Activated naive CD8-positive, alpha-beta T cell treated with anti-CD3 and anti-CD28 coated beads, Interleukin-2, amount 10 ng/mL, durations not matched to agents 7 days and 5 days (primary cell): ENCODE data around the gene RBFOX1. TPM values are rescaled to one million over a fixed set of nuclear protein-coding genes. Genes with fewer than 3 reads are reported as not detected.

Experiments used
- ATAC-seq: fragments of 150-1000 bp; cut with Tn5 transposase; one replicate; pipeline ENCODE4 v1.10.0; 2021; ENCODE audit warnings: low read depth, moderate library complexity
- POLR2A ChIA-PET: fragments of 350-600 bp; sonication (Branson Sonifier 250); formaldehyde crosslinking; loops from one replicate; lab custom pipeline; 2021; ENCODE audit warnings: antibody characterized with exemption; lab: Charles Lee
- DNase-seq: peaks from one replicate; pipeline ENCODE4 v3.0.0; 2021
- H3K27ac Mint-ChIP-seq: one replicate; pipeline ENCODE4 v1.8.0; 2022; ENCODE audit warnings: mild to moderate bottlenecking, mixed read lengths
- H3K27me3 Mint-ChIP-seq: one replicate; pipeline ENCODE4 v1.8.0; 2022; ENCODE audit warnings: mild to moderate bottlenecking, moderate library complexity, mixed read lengths
- H3K36me3 Mint-ChIP-seq: one replicate; pipeline ENCODE4 v1.8.0; 2021; ENCODE audit warnings: mild to moderate bottlenecking, mixed read lengths
- H3K4me1 Mint-ChIP-seq: one replicate; pipeline ENCODE4 v1.8.0; 2021; ENCODE audit warnings: mixed read lengths
- H3K4me3 Mint-ChIP-seq: one replicate; pipeline ENCODE4 v1.8.0; 2022; ENCODE audit warnings: mild to moderate bottlenecking, moderate library complexity, mixed read lengths
- H3K9me3 Mint-ChIP-seq: one replicate; pipeline ENCODE4 v1.8.0; 2021; ENCODE audit warnings: mixed read lengths
- total RNA-seq, 2 experiments: library from RNA; stranded (reverse); gene quantifications; one replicate each; pipeline ENCODE4 v1.2.3, GENCODE V29; 2021

The RBFOX1 gene
- total RNA-seq, 2 experiments from 2014 or later: not detected

- ATAC-seq: no peak
- Mint-ChIP-seq H3K9me3 (peaks cover 10% of the 10 kb centered on the region), H3K36me3 (no peaks in the 10 kb centered on the region), H3K4me1 (no peaks in the 10 kb centered on the region), H3K4me3 (no peak overlapping the region), H3K27me3 (no peaks in the 10 kb centered on the region), H3K27ac (no peak overlapping the region)
- POLR2A ChIA-PET: no interaction called here
- no peak for DNase-seq
Observed at GRCh38 chr16:7653746-7654461, 321.3 kb downstream of the RBFOX1 start.

GRCh38 chr16:7675628-7676027 lies 343.0 kb downstream of the RBFOX1 start:
- DNase-seq (no peak), ATAC-seq (no peak)
- H3K27me3 Mint-ChIP-seq: no peaks in the 10 kb centered on the region
- H3K4me1 Mint-ChIP-seq: no peaks in the 10 kb centered on the region
- H3K27ac Mint-ChIP-seq: no peak overlapping the region
- H3K9me3 Mint-ChIP-seq: peaks cover 4% of the 10 kb centered on the region
- POLR2A ChIA-PET: no interaction called here
- H3K36me3 Mint-ChIP-seq: no peaks in the 10 kb centered on the region
- no peak overlapping the region for H3K4me3 Mint-ChIP-seq

- Mint-ChIP-seq H3K9me3 (peaks cover 5% of the 10 kb centered on the region), H3K4me1 (no peaks in the 10 kb centered on the region), H3K36me3 (no peaks in the 10 kb centered on the region), H3K4me3 (no peak overlapping the region), H3K27ac (no peak overlapping the region), H3K27me3 (no peaks in the 10 kb centered on the region)
- DNase-seq: no peak
- POLR2A ChIA-PET: no interaction called here
- no peak for ATAC-seq
Observed at GRCh38 chr16:7680296-7680695, 347.7 kb downstream of the RBFOX1 start.

GRCh38 chr16:7688811-7689210 lies 356.2 kb downstream of the RBFOX1 start:
- ATAC-seq: no peak
- Mint-ChIP-seq H3K27me3 (no peaks in the 10 kb centered on the region), H3K27ac (no peak overlapping the region), H3K9me3 (peaks cover 3% of the 10 kb centered on the region), H3K4me3 (no peak overlapping the region), H3K4me1 (no peaks in the 10 kb centered on the region), H3K36me3 (no peaks in the 10 kb centered on the region)
- POLR2A ChIA-PET: no interaction called here
- DNase-seq: no peak

- DNase-seq (no peak), ATAC-seq (no peak)
- no peaks in the 10 kb centered on the region for H3K4me1 Mint-ChIP-seq
- POLR2A ChIA-PET: no interaction called here
- H3K36me3 Mint-ChIP-seq: no peaks in the 10 kb centered on the region
- H3K4me3 Mint-ChIP-seq: no peak overlapping the region
- no peaks in the 10 kb centered on the region for H3K27me3 Mint-ChIP-seq
- H3K27ac Mint-ChIP-seq: no peak overlapping the region
- peaks cover 3% of the 10 kb centered on the region for H3K9me3 Mint-ChIP-seq
Observed at GRCh38 chr16:7689234-7689633, 356.6 kb downstream of the RBFOX1 start.

- no peak overlapping the region for H3K27ac Mint-ChIP-seq
- H3K4me1 Mint-ChIP-seq: no peaks in the 10 kb centered on the region
- H3K27me3 Mint-ChIP-seq: no peaks in the 10 kb centered on the region
- H3K4me3 Mint-ChIP-seq: no peak overlapping the region
- DNase-seq (no peak), ATAC-seq (no peak)
- H3K9me3 Mint-ChIP-seq: no peaks in the 10 kb centered on the region
- POLR2A ChIA-PET: no interaction called here
- no peaks in the 10 kb centered on the region for H3K36me3 Mint-ChIP-seq
Observed at GRCh38 chr16:7691533-7691932, 358.9 kb downstream of the RBFOX1 start.

- no peaks in the 10 kb centered on the region for H3K27me3 Mint-ChIP-seq
- H3K4me1 Mint-ChIP-seq: no peaks in the 10 kb centered on the region
- DNase-seq (no peak), ATAC-seq (no peak)
- H3K4me3 Mint-ChIP-seq: no peak overlapping the region
- H3K27ac Mint-ChIP-seq: no peak overlapping the region
- H3K36me3 Mint-ChIP-seq: no peaks in the 10 kb centered on the region
- peaks cover 13% of the 10 kb centered on the region for H3K9me3 Mint-ChIP-seq
- POLR2A ChIA-PET: no interaction called here
Observed at GRCh38 chr16:7703672-7704071, 371.0 kb downstream of the RBFOX1 start.

GRCh38 chr16:7705885-7706284 lies 373.2 kb downstream of the RBFOX1 start:
- Mint-ChIP-seq H3K4me3 (no peak overlapping the region), H3K27me3 (no peaks in the 10 kb centered on the region), H3K4me1 (no peaks in the 10 kb centered on the region), H3K27ac (no peak overlapping the region), H3K36me3 (no peaks in the 10 kb centered on the region), H3K9me3 (peaks cover 13% of the 10 kb centered on the region)
- ATAC-seq (no peak), DNase-seq (no peak)
- POLR2A ChIA-PET: no interaction called here

- Mint-ChIP-seq H3K36me3 (no peaks in the 10 kb centered on the region), H3K27ac (no peak overlapping the region), H3K4me3 (no peak overlapping the region), H3K27me3 (no peaks in the 10 kb centered on the region), H3K4me1 (no peaks in the 10 kb centered on the region), H3K9me3 (peaks cover 10% of the 10 kb centered on the region)
- DNase-seq (no peak), ATAC-seq (no peak)
- POLR2A ChIA-PET: no interaction called here
Observed at GRCh38 chr16:7709186-7709585, 376.5 kb downstream of the RBFOX1 start.

- Mint-ChIP-seq H3K36me3 (no peaks in the 10 kb centered on the region), H3K27me3 (no peaks in the 10 kb centered on the region), H3K9me3 (peaks cover 6% of the 10 kb centered on the region), H3K27ac (no peak overlapping the region), H3K4me3 (no peak overlapping the region), H3K4me1 (no peaks in the 10 kb centered on the region)
- no peak for ATAC-seq
- no peak for DNase-seq
- POLR2A ChIA-PET: no interaction called here
Observed at GRCh38 chr16:7713244-7713643, 380.6 kb downstream of the RBFOX1 start.

- no peak for DNase-seq
- POLR2A ChIA-PET: no interaction called here
Observed at GRCh38 chr16:7714775-7715174, 382.1 kb downstream of the RBFOX1 start.

GRCh38 chr16:7716660-7717550 lies 384.3 kb downstream of the RBFOX1 start:
- Mint-ChIP-seq H3K4me1 (no peaks in the 10 kb centered on the region), H3K9me3 (peaks cover 3% of the 10 kb centered on the region), H3K27ac (no peak overlapping the region), H3K36me3 (no peaks in the 10 kb centered on the region), H3K27me3 (no peaks in the 10 kb centered on the region), H3K4me3 (no peak overlapping the region)
- no peak for DNase-seq
- no peak for ATAC-seq
- POLR2A ChIA-PET: no interaction called here

More at GRCh38 chr16:7714775-7715174, 382.1 kb downstream of the RBFOX1 start:
- H3K4me1 Mint-ChIP-seq: no peaks in the 10 kb centered on the region
- H3K4me3 Mint-ChIP-seq: no peak overlapping the region
- no peak overlapping the region for H3K27ac Mint-ChIP-seq
- no peaks in the 10 kb centered on the region for H3K27me3 Mint-ChIP-seq
- peaks cover 2% of the 10 kb centered on the region for H3K9me3 Mint-ChIP-seq
- no peaks in the 10 kb centered on the region for H3K36me3 Mint-ChIP-seq
- ATAC-seq: no peak

GRCh38 chr16:7722761-7723160 lies 390.1 kb downstream of the RBFOX1 start:
- no peaks in the 10 kb centered on the region for H3K4me1 Mint-ChIP-seq
- H3K27me3 Mint-ChIP-seq: no peaks in the 10 kb centered on the region
- ATAC-seq (no peak), DNase-seq (no peak)
- peaks cover 3% of the 10 kb centered on the region for H3K9me3 Mint-ChIP-seq
- POLR2A ChIA-PET: no interaction called here
- H3K27ac Mint-ChIP-seq: no peak overlapping the region
- H3K36me3 Mint-ChIP-seq: no peaks in the 10 kb centered on the region
- H3K4me3 Mint-ChIP-seq: no peak overlapping the region

GRCh38 chr16:7731141-7731540 lies 398.5 kb downstream of the RBFOX1 start:
- POLR2A ChIA-PET: no interaction called here
- DNase-seq: no peak
- ATAC-seq: no peak
- no peaks in the 10 kb centered on the region for H3K4me1 Mint-ChIP-seq
- H3K36me3 Mint-ChIP-seq: no peaks in the 10 kb centered on the region
- H3K4me3 Mint-ChIP-seq: no peak overlapping the region
- H3K27me3 Mint-ChIP-seq: no peaks in the 10 kb centered on the region
- H3K9me3 Mint-ChIP-seq: peaks cover 5% of the 10 kb centered on the region
- H3K27ac Mint-ChIP-seq: no peak overlapping the region
